Measurements from ENCODE around the gene C1orf167. TPM values are rescaled to one million over a fixed set of nuclear protein-coding genes. Genes with fewer than 3 reads are reported as not detected.

Gene C1orf167
- total RNA-seq, 2 donors from 2014 or later = not detected

GRCh38 chr1:11778844-11779623, 17.0 kb downstream of the C1orf167 start:
- no peak for ATAC-seq
- no peak overlapping the region for H3K27ac Mint-ChIP-seq
- no peaks in the 10 kb centered on the region for H3K9me3 Mint-ChIP-seq
- H3K4me3 Mint-ChIP-seq = no peak overlapping the region
- H3K36me3 Mint-ChIP-seq = no peaks in the 10 kb centered on the region
- H3K27me3 Mint-ChIP-seq = no peaks in the 10 kb centered on the region
- H3K4me1 Mint-ChIP-seq (ENCODE audit: low read depth in 2 of 2) = peaks cover 3 to 4% of the 10 kb centered on the region in 2 donors
- no peak for DNase-seq (ENCODE audit: low spot score)

- no peaks in the 10 kb centered on the region for H3K9me3 Mint-ChIP-seq
- H3K4me3 Mint-ChIP-seq = no peak overlapping the region
- H3K27me3 Mint-ChIP-seq = no peaks in the 10 kb centered on the region
- H3K4me1 Mint-ChIP-seq (ENCODE audit: low read depth in 2 of 2) = peaks cover 3 to 4% of the 10 kb centered on the region in 2 donors
- no peak overlapping the region for H3K27ac Mint-ChIP-seq
- DNase-seq (ENCODE audit: low spot score) = no peak
- ATAC-seq = peak in 1 of 2 donors; percentile 13
- H3K36me3 Mint-ChIP-seq = no peaks in the 10 kb centered on the region
Observed at GRCh38 chr1:11779715-11780379, 17.9 kb downstream of the C1orf167 start.

- H3K9me3 Mint-ChIP-seq = no peaks in the 10 kb centered on the region
- DNase-seq (ENCODE audit: low spot score) = no peak
- no peak overlapping the region for H3K4me3 Mint-ChIP-seq
- no peaks in the 10 kb centered on the region for H3K27me3 Mint-ChIP-seq
- H3K36me3 Mint-ChIP-seq = no peaks in the 10 kb centered on the region
- peaks cover 4 to 9% of the 10 kb centered on the region in 2 donors for H3K4me1 Mint-ChIP-seq (ENCODE audit: low read depth in 2 of 2)
- no peak overlapping the region for H3K27ac Mint-ChIP-seq
- ATAC-seq = no peak
Observed at GRCh38 chr1:11780380-11781147, 18.6 kb downstream of the C1orf167 start.

- ATAC-seq (no peak), DNase-seq (ENCODE audit: low spot score) (no peak)
- no peak overlapping the region for H3K27ac Mint-ChIP-seq
- H3K36me3 Mint-ChIP-seq = no peaks in the 10 kb centered on the region
- no peak overlapping the region for H3K4me3 Mint-ChIP-seq
- peaks cover 4 to 10% of the 10 kb centered on the region in 2 donors for H3K4me1 Mint-ChIP-seq (ENCODE audit: low read depth in 2 of 2)
- H3K27me3 Mint-ChIP-seq = no peaks in the 10 kb centered on the region
- H3K9me3 Mint-ChIP-seq = no peaks in the 10 kb centered on the region
Observed at GRCh38 chr1:11781297-11781696, 19.3 kb downstream of the C1orf167 start.

GRCh38 chr1:11782127-11782708, 20.2 kb downstream of the C1orf167 start:
- peaks cover 4 to 10% of the 10 kb centered on the region in 2 donors for H3K4me1 Mint-ChIP-seq (ENCODE audit: low read depth in 2 of 2)
- no peak overlapping the region for H3K27ac Mint-ChIP-seq
- no peaks in the 10 kb centered on the region for H3K9me3 Mint-ChIP-seq
- DNase-seq (ENCODE audit: low spot score) (no peak), ATAC-seq (no peak)
- no peaks in the 10 kb centered on the region for H3K27me3 Mint-ChIP-seq
- no peaks in the 10 kb centered on the region for H3K36me3 Mint-ChIP-seq
- H3K4me3 Mint-ChIP-seq = no peak overlapping the region

GRCh38 chr1:11783556-11783955, 21.6 kb downstream of the C1orf167 start:
- H3K4me3 Mint-ChIP-seq = no peak overlapping the region
- H3K27me3 Mint-ChIP-seq = no peaks in the 10 kb centered on the region
- peaks cover 4 to 10% of the 10 kb centered on the region in 2 donors for H3K4me1 Mint-ChIP-seq (ENCODE audit: low read depth in 2 of 2)
- no peak overlapping the region for H3K27ac Mint-ChIP-seq
- H3K9me3 Mint-ChIP-seq = no peaks in the 10 kb centered on the region
- no peak for ATAC-seq
- no peaks in the 10 kb centered on the region for H3K36me3 Mint-ChIP-seq
- DNase-seq (ENCODE audit: low spot score) = no peak

- Mint-ChIP-seq H3K27me3 (no peaks in the 10 kb centered on the region), H3K4me3 (no peak overlapping the region), H3K27ac (peak overlapping the region in 1 of 2 donors; percentile 17), H3K36me3 (no peaks in the 10 kb centered on the region), H3K4me1 (ENCODE audit: low read depth in 2 of 2) (peaks cover 4 to 10% of the 10 kb centered on the region in 2 donors), H3K9me3 (no peaks in the 10 kb centered on the region)
- ATAC-seq (peak in 1 of 2 donors; percentile 22), DNase-seq (ENCODE audit: low spot score) (no peak)
Observed at GRCh38 chr1:11784256-11784992, 22.4 kb downstream of the C1orf167 start.

- Mint-ChIP-seq H3K4me3 (peak overlapping the region; percentile 39), H3K27me3 (no peaks in the 10 kb centered on the region), H3K36me3 (no peaks in the 10 kb centered on the region), H3K27ac (peak overlapping the region in 1 of 2 donors; percentile 17), H3K4me1 (ENCODE audit: low read depth in 2 of 2) (peaks cover 4 to 10% of the 10 kb centered on the region in 2 donors), H3K9me3 (no peaks in the 10 kb centered on the region)
- ATAC-seq = peak; percentile 79 to 85
- DNase-seq (ENCODE audit: low spot score) = no peak
Observed at GRCh38 chr1:11784993-11785769, 23.2 kb downstream of the C1orf167 start.

GRCh38 chr1:11786168-11786567, 24.2 kb downstream of the C1orf167 start:
- no peaks in the 10 kb centered on the region for H3K27me3 Mint-ChIP-seq
- peaks cover 0 to 7% of the 10 kb centered on the region in 2 donors for H3K4me1 Mint-ChIP-seq (ENCODE audit: low read depth in 2 of 2)
- no peak overlapping the region for H3K27ac Mint-ChIP-seq
- H3K9me3 Mint-ChIP-seq = no peaks in the 10 kb centered on the region
- no peaks in the 10 kb centered on the region for H3K36me3 Mint-ChIP-seq
- DNase-seq (ENCODE audit: low spot score) (no peak), ATAC-seq (no peak)
- H3K4me3 Mint-ChIP-seq = no peak overlapping the region

GRCh38 chr1:11787251-11787803, 25.3 kb downstream of the C1orf167 start:
- H3K27ac Mint-ChIP-seq = no peak overlapping the region
- H3K36me3 Mint-ChIP-seq = no peaks in the 10 kb centered on the region
- no peaks in the 10 kb centered on the region for H3K9me3 Mint-ChIP-seq
- H3K4me3 Mint-ChIP-seq = no peak overlapping the region
- H3K4me1 Mint-ChIP-seq (ENCODE audit: low read depth in 2 of 2) = peaks cover 0 to 10% of the 10 kb centered on the region in 2 donors
- H3K27me3 Mint-ChIP-seq = no peaks in the 10 kb centered on the region
- no peak for DNase-seq (ENCODE audit: low spot score)
- ATAC-seq = no peak

- H3K27me3 Mint-ChIP-seq = no peaks in the 10 kb centered on the region
- peaks cover 0 to 10% of the 10 kb centered on the region in 2 donors for H3K4me1 Mint-ChIP-seq (ENCODE audit: low read depth in 2 of 2)
- no peak overlapping the region for H3K4me3 Mint-ChIP-seq
- H3K36me3 Mint-ChIP-seq = no peaks in the 10 kb centered on the region
- no peaks in the 10 kb centered on the region for H3K9me3 Mint-ChIP-seq
- DNase-seq (ENCODE audit: low spot score) = no peak
- H3K27ac Mint-ChIP-seq = no peak overlapping the region
- no peak for ATAC-seq
Observed at GRCh38 chr1:11787804-11788436, 25.9 kb downstream of the C1orf167 start.

GRCh38 chr1:11788549-11789053, 26.6 kb downstream of the C1orf167 start:
- Mint-ChIP-seq H3K4me3 (no peak overlapping the region), H3K36me3 (no peaks in the 10 kb centered on the region), H3K27ac (no peak overlapping the region), H3K9me3 (no peaks in the 10 kb centered on the region), H3K27me3 (no peaks in the 10 kb centered on the region), H3K4me1 (ENCODE audit: low read depth in 2 of 2) (peaks cover 0 to 10% of the 10 kb centered on the region in 2 donors)
- ATAC-seq (no peak), DNase-seq (ENCODE audit: low spot score) (no peak)
